22Rv1 (cell line): Measurements from ENCODE around the gene PACRG.

ENCODE experiments used
- CTCF ChIP-seq: fragments of 450-650 bp; IDR thresholded peaks from 2 replicates; pipeline ENCODE4 v1.5.1; 2017; ENCODE audit warnings: mild to moderate bottlenecking
- ZFX ChIP-seq: fragments of 450-650 bp; IDR thresholded peaks from 2 replicates; pipeline ENCODE4 v1.6.1; 2017; ENCODE audit warnings: antibody characterized with exemption, borderline replicate concordance

- TF ChIP-seq CTCF: no peak
- TF ChIP-seq ZFX: no peak
Observed at GRCh38 chr6:163241683-163242082, 513.9 kb downstream of the PACRG start.
